NCI-H345 treated with DMSO at 0.1 percent for 48 hours (cell line): ENCODE measurements around the gene KLHL29.

Experiments
- DNase-seq: peaks from one replicate; lab custom pipeline; 2025; ENCODE audit not compliant: unreplicated experiment; lab: John Stamatoyannopoulos, UW

The KLHL29 gene

DNA sequence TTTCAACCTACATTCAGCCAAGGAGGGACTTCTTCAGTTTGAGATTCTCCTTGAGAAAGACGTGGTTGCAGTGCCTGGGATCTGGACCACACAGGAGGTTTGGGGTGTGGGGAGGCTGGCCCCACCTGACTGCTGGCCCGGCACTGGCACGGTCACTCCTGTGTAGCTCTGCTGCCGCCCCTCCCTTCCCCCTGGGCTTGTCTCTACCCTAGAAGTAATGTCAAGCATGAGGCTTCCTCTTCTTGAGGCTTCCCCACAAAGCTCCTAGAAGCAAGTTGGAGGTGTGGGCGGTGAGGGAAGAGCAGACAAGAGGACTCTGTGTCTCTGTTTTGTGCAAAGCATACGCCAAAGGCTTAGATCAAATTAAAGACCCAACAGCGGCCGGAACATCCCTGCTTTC lies 8.7 kb downstream of the KLHL29 start:
- no peak for DNase-seq

DNA sequence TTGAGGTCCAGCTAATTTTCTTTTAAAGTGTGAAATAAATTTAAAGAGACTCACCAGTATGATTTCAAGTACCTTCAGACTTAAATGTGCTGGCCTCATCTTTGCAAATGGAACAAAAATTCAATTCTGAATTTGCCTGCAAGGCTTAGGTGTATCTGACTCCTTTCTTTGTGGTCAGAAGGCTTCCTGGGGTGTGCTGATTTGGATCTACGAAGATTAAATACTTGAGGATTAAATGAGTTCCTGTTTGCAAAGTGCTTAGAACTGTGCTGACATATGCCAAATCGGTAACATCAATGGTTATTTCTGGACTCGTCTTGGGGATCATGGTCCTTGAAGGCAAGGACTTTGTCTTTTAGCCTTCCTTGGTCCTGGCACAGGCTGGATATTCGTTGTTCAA lies 9.7 kb downstream of the KLHL29 start:
- DNase-seq: no peak

DNA sequence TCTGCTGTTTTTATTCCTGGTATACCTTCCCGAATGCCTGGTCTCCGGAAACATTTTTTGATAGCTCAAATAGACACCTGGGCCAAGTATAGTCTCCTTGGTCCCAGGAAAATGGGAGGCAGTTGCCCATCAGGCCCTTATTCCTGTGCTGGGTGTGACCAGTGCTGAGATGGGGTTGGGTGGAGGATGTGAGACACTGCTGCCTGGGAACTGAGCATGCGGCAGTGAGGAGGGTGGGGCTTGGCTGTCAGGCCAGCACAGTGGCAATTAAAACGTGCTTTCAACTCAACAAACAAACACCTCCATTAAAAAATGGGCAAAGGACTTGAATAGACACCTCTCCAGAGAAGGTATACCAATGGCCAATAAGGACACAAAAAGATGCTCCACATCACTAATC lies 12.5 kb downstream of the KLHL29 start:
- DNase-seq: no peak

DNA sequence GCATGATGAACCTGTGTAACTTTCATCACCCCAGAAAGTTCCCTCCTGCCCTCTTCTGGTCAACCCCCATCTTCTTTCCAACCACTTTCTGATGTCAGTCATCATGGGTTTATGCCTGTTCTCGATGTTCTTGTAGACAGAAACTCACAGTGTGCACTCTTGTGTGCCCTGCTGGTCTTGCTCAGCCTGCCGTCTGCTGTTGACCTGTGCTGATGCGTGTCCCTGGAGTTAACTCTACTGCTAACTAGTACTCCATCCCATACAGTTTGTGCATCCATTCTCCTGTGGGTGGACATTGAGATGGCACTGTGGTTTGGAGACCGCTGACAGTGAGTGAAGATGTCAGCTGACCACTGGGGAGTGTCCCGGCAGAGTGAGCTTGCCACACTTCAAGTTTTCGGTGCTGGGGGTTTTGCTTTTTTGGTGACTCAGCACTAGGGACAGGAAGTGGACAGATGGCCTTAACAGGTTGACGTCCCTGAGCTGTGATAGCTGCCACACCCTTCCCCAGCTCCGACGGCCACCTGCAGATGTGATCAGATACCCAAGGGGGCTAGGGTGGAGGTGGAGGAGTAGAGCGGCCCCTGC lies 14.8 kb downstream of the KLHL29 start:
- no peak for DNase-seq

DNA sequence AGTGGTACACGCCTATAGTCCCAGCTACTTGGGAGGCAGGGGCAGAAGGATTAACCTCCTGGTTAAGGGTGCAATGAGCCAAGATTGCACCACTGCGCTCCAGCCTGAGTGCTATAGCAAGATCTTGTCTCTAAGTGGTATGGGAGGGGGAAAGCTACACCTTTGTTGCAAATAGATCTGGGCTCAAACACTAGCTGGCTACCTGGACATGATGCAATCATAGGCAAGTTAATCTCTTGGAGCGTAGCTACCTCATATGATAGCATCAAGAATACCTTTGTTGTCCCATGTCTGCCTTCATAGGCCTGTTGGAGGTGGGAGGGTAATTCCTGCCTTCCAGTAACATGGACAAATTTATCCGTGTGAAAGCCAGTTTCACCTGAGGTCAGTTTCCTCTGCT lies 15.7 kb downstream of the KLHL29 start:
- no peak for DNase-seq

DNA sequence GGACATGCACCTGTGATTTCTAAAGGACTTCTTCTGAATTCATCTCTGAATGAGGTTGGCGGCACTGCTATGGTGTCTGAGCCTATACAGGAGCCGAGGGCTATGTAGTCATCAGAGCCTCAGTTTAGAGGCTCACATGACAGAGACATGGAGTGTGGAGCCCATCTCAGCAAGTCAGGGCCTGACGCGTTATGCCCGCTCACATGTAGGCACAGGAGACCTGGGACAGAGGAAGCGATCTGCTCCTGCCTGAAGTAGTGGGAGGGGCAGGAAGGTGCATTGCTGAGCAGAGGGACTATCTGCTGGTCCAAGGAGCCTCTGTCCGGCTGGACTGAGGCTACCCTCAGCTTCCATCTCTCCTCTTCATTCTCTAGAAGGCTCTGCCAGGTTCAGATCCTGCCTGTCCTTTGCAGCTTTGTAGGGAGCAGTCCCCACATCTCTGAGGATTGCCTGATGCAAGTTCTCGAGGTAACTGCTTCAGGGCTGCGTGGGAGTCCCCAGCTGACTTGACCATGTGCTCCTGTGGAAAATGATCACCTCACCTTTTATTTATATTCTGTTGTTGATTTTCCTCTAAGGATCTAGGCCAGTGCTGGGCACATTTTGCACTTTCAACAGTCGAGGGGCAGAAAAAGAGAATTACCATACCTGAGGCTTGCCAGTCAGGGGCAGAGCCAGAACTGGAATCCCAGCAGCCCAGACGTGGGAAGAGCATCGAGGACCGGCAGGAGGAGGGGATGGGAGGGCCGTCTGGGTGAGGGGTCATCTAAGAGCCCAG lies 16.6 kb downstream of the KLHL29 start:
- no peak for DNase-seq

DNA sequence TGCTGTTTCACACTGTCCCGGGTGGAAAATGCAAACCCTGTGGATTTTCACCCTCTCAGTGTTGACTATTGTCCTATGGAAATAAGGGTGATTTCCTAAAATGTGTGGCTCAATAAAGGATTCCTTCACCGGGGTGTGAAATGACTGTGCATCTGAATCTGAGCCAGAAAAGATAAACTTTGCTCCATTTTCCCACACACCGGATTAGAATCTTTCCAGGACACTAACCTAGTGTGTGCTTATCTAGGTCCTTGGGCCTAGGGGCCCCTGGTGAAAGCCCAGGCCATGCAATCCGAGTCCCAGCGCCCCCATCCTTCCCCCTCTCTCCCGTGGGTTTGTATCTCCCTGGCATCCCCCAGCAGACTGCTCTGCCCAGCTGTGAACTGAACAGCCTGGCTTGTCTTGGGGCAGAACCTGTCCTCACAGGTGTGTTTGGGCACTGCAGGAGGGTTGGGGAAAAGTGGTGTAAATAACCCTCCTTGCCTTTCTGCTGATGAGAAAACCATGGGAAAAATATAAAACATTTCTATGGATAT lies 17.3 kb downstream of the KLHL29 start:
- no peak for DNase-seq

DNA sequence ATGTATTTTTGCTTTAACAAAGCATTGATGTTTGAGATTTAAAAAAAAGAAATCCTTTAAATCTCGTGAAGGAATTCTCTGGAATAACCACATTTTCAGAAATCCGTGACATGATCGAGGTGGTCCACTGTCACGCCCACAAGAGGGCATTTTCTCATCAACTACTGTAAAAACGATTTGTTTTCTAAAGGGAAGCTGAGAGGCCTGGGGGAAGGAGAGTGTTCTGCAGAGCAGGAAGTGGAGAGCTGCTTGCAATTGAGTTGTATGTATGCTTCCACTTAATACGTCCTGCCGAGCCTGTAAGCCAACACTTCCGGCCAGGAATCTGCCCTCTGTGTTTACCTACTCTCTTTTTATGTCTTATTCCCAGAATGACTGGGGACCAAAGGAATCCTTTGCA lies 19.4 kb downstream of the KLHL29 start:
- peak; percentile 42 for DNase-seq

DNA sequence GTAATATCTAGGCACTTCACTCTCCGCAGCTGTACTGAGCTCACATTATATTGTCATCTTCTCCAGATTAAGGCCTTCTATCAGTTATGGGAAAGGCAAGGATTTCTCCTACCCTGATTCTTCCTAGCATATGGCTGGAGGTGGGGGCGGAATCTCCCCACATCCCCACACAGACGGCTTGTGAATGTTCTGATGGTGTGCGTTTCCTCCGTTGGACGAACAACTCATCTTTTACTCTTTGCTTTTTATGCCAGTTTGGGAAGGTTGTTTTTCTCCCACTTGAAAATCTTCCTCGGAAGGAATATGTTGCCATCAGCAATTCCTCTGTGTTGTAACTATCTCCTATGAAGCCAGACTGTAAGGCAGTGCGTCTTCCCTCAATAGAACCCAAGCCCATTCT lies 24.3 kb downstream of the KLHL29 start:
- no peak for DNase-seq

DNA sequence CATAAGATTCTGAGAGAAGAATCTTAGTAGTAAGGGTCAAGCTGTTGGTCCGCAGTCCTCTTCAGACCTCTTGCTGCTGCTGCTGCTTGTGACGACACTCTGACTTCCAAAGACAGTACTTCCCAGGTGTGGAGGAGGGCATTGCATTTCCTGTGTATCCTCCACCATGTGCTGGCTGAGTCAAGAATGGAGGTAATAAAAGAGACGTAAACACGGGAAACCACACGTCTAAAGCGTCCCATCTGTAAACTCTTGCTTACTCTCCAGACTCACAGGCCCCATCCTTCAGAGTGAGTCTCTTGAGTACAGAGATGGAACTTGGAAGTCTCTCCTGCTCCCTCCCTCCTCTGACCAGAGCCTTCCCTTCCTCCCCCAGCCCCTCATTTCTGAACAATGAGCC lies 25.6 kb downstream of the KLHL29 start:
- DNase-seq: no peak

DNA sequence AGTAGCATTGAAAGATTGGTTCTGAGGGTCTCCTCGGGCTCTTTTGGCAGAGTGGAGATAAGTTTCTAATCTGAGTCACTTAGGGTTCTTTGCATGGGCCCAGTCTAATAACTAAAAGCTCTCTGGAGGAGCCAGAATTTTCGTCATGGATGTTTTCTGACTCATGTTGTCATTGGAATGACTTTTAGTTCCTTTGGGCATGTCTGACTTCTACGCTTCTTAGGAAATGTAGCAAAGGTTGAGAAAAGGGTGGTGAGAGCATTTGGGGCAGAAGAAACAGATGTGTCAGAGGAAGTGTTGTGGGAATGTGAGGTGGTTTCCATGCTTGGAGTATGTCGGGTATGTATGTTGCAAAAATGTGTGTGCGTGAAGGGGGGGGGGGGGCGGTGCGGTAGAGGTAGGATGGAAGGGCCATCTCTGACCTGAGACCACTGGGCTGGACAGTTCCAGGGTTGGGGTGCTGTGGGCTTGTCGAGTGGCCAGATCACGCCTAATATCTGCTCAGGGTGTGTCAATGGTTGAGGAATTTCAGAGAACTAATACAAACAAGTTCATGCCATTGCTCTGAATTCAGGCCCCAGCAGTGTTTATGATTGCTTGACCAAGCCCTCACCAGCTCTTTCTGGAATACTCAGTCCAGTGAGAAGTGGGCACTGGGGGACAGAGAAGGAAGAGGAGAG lies 26.9 kb downstream of the KLHL29 start:
- DNase-seq: no peak

DNA sequence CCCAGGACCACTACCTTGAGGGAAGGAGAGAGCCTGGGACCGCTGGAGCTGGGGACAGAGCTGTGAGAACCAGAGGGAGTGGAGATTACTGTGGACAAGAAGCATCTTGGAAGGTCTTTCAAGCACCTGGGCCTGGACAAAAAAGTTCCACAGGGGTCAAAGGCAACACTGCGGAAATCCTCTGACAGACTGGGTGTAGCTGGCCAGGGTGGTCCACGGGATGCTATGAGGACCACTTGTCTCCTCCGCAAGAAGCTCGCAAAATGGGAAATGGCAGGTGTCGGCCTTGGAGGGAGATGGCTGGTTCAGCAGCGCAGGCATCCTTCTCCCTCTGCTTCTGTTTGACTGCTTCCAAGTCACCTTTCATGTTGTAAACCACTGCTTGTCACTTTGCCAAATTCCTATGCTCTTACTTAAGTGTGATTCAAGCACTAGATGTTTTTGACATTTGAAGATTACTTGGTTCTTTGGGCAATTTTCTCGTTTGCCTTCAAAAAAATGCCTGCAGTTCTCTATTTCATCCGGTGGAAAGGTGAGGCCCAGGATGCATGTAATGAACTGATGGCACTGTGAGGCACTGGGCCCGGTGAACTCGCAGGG lies 27.7 kb downstream of the KLHL29 start:
- no peak for DNase-seq

DNA sequence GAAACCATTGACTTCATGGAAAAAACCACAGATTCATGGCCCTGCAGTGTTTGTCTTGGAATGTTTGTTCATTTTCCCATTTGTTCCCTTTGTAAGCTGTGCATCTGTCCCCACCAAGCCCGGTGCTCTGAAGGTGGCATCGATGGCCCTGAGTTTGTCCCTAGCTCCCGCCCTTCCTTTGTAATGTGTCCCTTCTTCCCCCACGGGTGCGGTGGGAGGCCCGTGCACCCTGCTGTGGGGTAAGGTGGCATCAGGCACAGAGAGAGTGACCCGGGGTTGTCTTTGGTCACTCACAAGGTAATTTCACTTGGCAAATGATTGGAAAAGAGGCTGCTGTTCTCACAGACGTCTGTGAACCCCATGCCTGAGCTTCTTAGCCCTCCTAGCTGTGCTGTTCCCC lies 28.7 kb downstream of the KLHL29 start:
- DNase-seq: no peak

DNA sequence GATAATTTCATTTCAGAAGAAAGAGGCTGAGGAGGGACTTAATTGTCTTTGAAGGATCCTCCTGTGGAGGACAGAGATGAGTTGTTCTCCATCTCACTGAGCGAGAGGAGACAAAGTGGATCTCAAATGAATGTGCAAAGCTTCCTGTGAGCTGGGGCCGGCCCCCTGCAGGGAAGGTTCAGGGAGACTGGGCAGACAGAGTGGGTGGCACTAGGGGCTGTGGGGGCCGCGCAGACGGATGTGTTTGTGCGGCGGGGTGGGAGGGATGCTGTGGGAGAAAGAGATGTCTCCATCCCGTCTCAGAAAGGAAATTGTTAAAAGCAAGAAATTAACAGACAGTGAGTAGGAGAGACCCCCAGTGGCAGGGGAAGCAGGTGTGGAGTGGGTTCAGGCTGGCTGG lies 29.1 kb downstream of the KLHL29 start:
- no peak for DNase-seq

DNA sequence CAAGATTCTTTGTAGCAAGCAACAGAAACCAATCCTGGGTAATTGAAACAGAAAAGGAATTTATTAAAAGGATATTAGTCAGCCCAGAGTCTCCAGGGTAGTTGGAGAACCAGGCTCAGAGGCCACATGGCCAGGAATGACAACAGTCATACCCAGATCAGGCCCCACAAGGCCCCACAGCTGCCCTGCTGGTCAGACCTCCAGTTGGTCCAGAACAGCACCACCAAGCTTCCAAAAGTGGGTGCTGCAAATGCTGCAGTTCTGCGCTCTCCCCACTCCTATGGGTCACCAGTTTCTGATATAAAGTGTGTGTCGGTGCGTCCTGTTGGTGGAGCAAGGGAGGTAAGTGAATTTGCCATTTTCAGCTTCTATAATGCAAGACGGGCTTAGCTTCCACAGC lies 29.9 kb downstream of the KLHL29 start:
- DNase-seq: no peak

DNA sequence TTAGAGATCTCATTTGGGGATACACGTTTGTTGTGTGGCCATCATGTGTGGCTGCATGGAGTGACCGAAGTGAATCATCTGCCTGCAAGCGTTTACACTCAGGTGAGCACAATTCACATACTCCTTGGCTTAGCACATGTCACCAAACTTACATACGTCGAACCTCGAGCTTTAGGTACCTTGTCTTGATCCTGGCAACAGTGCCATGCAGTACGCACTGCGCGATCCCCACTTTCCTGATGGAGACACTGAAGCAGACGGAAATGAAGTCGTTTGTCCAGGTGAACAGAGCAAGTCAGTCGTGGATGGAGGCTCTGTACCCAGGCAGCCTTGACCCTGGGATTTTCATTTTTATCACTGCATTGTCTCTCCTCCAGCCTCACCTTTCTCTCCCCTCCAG lies 32.3 kb downstream of the KLHL29 start:
- DNase-seq: no peak

DNA sequence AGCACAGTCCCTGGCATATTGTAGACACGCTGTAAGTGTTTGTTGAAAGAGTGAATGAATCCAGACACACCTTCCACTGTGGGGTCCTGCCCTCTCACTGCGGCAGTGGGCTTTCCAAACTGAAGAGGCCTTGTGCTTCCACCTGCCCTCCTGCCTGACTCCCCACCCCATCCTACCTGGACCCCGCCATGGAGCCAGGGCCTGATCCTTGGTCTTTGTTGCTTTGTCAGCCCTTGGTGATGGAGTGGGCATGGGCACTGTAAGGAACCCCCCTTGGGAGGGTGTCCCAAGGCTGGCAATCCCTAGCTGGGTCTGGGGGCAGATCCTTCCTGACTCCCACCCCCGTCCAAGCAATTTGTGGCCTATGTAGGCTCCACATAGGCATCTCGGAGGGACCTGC lies 33.1 kb downstream of the KLHL29 start:
- DNase-seq: no peak

DNA sequence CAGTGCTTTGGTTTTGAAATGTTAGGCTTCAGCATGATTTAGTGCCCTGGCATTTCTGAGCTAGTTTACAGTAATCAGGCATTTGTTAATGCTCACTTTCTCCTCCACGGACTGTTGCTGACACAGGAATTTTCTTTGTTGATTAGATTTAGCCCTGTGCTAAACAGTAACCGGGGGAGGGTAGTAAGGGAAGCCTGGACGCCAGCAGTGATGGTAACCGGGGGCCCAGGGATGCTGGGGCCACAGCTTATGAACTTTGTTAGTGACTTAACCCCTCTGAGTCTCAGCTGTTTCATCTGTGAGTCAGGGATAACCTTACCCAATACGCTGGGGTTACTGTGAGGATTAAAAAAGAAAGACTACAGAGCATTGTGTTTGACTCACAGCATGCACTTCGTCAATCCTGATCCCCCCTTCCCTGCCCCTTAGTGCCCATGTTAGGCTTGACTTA lies 33.5 kb downstream of the KLHL29 start:
- DNase-seq: no peak

DNA sequence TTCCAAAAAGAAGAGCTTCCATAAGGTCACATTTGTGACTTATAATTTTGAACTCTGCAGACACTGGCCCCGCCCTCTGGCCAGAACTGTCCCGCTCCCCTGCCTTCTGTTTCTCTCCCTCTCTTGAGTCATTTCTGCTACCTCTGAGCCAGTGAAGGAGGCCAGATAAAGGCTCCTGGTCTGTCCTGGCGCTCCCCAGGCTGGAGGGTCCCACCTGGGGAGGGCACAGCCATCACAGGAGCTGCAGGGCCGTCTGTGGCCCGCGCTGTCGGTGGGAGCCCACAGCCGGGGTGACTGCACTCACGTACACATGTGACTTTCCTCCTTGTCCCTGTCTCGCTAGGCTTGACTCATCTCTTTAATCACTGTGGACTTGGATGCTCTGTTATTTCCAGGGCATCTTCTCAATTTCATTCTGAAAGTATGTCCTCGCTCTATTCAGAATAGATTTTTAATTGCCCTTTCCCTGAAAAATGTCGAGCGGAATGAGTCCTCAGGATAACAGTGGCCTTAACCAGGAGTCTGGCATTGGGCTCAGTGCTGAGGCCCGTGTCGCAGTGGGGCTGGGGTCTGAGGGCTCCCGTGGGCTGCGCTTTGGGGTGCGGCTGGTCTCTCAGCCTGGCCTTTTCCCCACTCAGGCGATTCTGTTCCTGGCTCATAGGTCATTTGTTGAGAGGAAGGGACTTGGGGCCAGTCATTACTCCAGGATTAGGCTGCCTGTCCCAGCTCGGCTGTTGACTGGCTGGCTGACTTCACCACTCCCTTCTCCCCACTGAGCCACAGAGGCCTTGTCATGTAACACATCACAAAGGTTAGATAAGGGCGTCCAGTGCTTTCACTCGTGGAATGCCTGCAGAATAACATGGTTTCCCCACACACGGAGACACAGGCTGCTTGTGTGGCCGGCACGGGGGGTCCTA lies 34.5 kb downstream of the KLHL29 start:
- DNase-seq: no peak

DNA sequence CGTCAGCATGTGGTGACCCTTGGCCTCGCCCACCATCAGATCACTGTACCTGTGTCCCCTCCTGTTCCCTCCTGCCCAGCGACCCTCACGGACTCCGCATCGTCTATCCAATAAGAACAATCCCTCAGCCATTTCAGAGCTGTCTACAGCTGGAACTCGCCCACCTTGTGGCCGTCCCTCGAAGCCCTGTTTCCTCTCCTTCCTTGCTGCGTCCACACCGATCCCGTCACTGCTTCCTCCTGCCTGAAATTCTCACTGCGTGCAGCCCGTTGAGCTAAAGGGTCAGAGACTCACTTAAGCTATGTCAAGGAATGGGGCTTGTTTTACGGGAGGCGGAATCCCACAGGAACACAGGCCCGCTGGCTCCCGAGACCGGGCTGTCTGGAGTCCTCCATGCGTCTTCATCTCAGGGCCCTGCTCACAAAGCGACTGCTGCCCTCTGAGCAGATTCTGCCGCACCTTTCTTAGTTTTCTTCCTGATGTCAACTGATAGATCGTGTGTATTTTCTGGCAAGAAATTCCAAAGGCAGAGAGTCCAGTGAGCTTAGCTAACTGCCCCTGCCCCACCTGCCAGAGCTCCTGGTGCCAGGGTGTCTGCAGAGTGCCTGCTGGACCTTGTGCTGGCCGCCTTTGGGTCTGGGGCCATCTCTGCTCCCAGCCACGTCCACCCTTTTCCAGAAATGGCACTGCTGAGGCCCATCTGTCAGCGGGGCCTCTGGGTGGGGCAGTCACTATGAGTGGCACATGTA lies 35.3 kb downstream of the KLHL29 start:
- no peak for DNase-seq
